Measurements from ENCODE around the gene NTSR1. TPM values are rescaled to one million over a fixed set of nuclear protein-coding genes. Genes with fewer than 3 reads are reported as not detected.

Gene NTSR1
- total and polyA plus RNA-seq, 2 of the 13 experiments (the other 11 are each of a cell fraction or from before 2014, with no cell fraction given), result 0.09 to 0.12 TPM

GRCh38 chr20:62752671-62753501 is 44.2 kb downstream of the NTSR1 start (continued):
- TF ChIP-seq SETDB1 (CRISPR knock-in tag; IDR thresholded peaks at IDR 0.05; ENCODE audit: borderline replicate concordance) (no peak), E2F2 (CRISPR knock-in tag; IDR thresholded peaks at IDR 0.05; ENCODE audit: borderline replicate concordance) (no peak), REST (IDR thresholded peaks at IDR 0.05; ENCODE audit: borderline replicate concordance in 1 of 2, low read depth in 1 of 2, low read length in 2 of 2) (no peak), ZNF121 (CRISPR knock-in tag; IDR thresholded peaks at IDR 0.05) (no peak), IRF2 (CRISPR knock-in tag; IDR thresholded peaks at IDR 0.05) (no peak), REL (CRISPR knock-in tag; conservative IDR thresholded peaks at IDR 0.05) (no peak), ATAD3A (CRISPR knock-in tag; IDR thresholded peaks at IDR 0.05) (no peak), MAFF (IDR thresholded peaks at IDR 0.05; ENCODE audit: low read depth, low read length) (no peak), ZNF496 (CRISPR knock-in tag; IDR thresholded peaks at IDR 0.05; ENCODE audit: insufficient replicate concordance) (no peak)
- TF ChIP-seq, protein P1, sequence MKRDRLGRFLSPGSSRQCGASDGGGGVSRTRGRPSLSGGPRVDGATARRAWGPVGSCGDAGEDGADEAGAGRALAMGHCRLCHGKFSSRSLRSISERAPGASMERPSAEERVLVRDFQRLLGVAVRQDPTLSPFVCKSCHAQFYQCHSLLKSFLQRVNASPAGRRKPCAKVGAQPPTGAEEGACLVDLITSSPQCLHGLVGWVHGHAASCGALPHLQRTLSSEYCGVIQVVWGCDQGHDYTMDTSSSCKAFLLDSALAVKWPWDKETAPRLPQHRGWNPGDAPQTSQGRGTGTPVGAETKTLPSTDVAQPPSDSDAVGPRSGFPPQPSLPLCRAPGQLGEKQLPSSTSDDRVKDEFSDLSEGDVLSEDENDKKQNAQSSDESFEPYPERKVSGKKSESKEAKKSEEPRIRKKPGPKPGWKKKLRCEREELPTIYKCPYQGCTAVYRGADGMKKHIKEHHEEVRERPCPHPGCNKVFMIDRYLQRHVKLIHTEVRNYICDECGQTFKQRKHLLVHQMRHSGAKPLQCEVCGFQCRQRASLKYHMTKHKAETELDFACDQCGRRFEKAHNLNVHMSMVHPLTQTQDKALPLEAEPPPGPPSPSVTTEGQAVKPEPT (CRISPR knock-in tag; IDR thresholded peaks at IDR 0.05; ENCODE audit: low read depth), result no peak
- TF ChIP-seq, protein P2, sequence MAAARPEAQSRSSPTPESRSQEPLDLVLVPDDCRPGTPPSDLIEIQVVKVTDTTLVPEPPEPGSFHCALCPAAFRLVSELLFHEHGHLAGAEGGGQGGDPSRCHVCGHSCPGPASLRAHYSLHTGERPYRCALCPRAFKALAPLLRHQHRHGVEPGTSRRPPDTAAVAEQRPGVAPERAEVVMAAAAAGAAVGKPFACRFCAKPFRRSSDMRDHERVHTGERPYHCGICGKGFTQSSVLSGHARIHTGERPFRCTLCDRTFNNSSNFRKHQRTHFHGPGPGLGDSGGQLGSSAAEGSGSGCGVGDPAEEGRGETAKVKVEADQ (CRISPR knock-in tag; IDR thresholded peaks at IDR 0.05; ENCODE audit: borderline replicate concordance), result no peak
- TF ChIP-seq, protein P3, sequence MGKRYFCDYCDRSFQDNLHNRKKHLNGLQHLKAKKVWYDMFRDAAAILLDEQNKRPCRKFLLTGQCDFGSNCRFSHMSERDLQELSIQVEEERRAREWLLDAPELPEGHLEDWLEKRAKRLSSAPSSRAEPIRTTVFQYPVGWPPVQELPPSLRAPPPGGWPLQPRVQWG (CRISPR knock-in tag; IDR thresholded peaks at IDR 0.05; ENCODE audit: borderline replicate concordance, low read depth), result no peak
- TF ChIP-seq, protein P4, sequence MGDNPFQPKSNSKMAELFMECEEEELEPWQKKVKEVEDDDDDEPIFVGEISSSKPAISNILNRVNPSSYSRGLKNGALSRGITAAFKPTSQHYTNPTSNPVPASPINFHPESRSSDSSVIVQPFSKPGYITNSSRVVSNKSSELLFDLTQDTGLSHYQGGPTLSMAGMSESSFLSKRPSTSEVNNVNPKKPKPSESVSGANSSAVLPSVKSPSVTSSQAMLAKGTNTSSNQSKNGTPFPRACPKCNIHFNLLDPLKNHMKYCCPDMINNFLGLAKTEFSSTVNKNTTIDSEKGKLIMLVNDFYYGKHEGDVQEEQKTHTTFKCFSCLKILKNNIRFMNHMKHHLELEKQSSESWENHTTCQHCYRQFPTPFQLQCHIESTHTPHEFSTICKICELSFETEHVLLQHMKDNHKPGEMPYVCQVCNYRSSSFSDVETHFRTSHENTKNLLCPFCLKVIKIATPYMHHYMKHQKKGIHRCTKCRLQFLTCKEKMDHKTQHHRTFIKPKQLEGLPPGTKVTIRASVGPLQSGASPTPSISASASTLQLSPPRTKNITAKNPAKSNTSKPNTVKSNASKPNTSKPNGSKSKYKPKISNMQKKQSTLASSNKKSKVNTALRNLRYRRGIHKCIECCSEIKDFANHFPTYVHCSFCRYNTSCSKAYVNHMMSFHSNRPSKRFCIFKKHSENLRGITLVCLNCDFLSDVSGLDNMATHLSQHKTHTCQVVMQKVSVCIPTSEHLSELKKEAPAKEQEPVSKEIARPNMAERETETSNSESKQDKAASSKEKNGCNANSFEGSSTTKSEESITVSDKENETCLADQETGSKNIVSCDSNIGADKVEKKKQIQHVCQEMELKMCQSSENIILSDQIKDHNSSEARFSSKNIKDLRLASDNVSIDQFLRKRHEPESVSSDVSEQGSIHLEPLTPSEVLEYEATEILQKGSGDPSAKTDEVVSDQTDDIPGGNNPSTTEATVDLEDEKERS (CRISPR knock-in tag; IDR thresholded peaks at IDR 0.05), result no peak
